HepG2 (cell line): ENCODE measurements around the gene F12. TPM values are rescaled to one million over a fixed set of nuclear protein-coding genes. Genes with fewer than 3 reads are reported as not detected.

Source experiments
- ATF2 ChIP-seq: sonication (generic); formaldehyde crosslinking; IDR thresholded peaks from 2 replicates; pipeline ENCODE4 v1.4.0; 2020; ENCODE audit warnings: missing genetic modification reagents
- CC2D1A ChIP-seq: sonication (generic); formaldehyde crosslinking; IDR thresholded peaks from 2 replicates; pipeline ENCODE4 v1.8.1; 2023; ENCODE audit warnings: mild to moderate bottlenecking, missing genetic modification reagents
- CREB1 ChIP-seq, 2 experiments: fragments of 450-650 bp in 1 of 2; IDR thresholded peaks; 2 replicates each; pipeline ENCODE4 v1.6.1; 2016 to 2017; ENCODE audit warnings: control low read depth in 1 of 2, mild to moderate bottlenecking in 1 of 2, missing compliant biosample characterization in 1 of 2, missing genetic modification characterization in 1 of 2
- HOXA9 ChIP-seq: sonication (generic); formaldehyde crosslinking; IDR thresholded peaks from 2 replicates; pipeline ENCODE4 v1.8.1; 2022; ENCODE audit warnings: missing genetic modification reagents, mild to moderate bottlenecking, moderate library complexity, borderline replicate concordance
- KLF16 ChIP-seq, 2 experiments: sonication (generic) in 1 of 2; formaldehyde crosslinking in 1 of 2; IDR thresholded peaks; 2 replicates each; pipeline versions ENCODE4 v1.6.1 to v1.8.0; 2016 to 2023; ENCODE audit warnings: missing genetic modification reagents in 2 of 2, missing compliant biosample characterization in 1 of 2
- NCOA1 ChIP-seq: sonication (generic); formaldehyde crosslinking; IDR thresholded peaks from 2 replicates; pipeline ENCODE4 v1.9.0; 2021; ENCODE audit warnings: missing genetic modification reagents
- NCOA5 ChIP-seq: sonication (generic); formaldehyde crosslinking; IDR thresholded peaks from 2 replicates; pipeline ENCODE4 v1.4.0; 2020; ENCODE audit warnings: missing genetic modification reagents
- SIN3B ChIP-seq: fragments of 150-350 bp; IDR thresholded peaks from 2 replicates; pipeline ENCODE4 v1.6.1; 2014; ENCODE audit warnings: low read length
- ZBTB4 ChIP-seq: sonication (generic); formaldehyde crosslinking; IDR thresholded peaks from 2 replicates; pipeline ENCODE4 v1.4.0; 2020; ENCODE audit warnings: missing genetic modification reagents, mild to moderate bottlenecking, borderline replicate concordance
- ZKSCAN1 ChIP-seq: fragments of 150-350 bp; IDR thresholded peaks from 2 replicates; pipeline ENCODE4 v1.6.1; 2014; ENCODE audit warnings: low read length
- ZNF337 ChIP-seq: sonication (generic); formaldehyde crosslinking; IDR thresholded peaks from 2 replicates; pipeline ENCODE4 v1.5.1; 2020; ENCODE audit warnings: missing genetic modification reagents, low read depth, mild to moderate bottlenecking, borderline replicate concordance
- ZNF547 ChIP-seq: sonication (generic); formaldehyde crosslinking; IDR thresholded peaks from 2 replicates; pipeline ENCODE4 v1.5.1; 2020; ENCODE audit warnings: mild to moderate bottlenecking, missing genetic modification reagents
- ZNF577 ChIP-seq: sonication (generic); formaldehyde crosslinking; IDR thresholded peaks from 2 replicates; pipeline ENCODE4 v1.4.0; 2020; ENCODE audit warnings: mild to moderate bottlenecking, low read depth, missing genetic modification reagents, borderline replicate concordance
- ZNF605 ChIP-seq: sonication (generic); formaldehyde crosslinking; IDR thresholded peaks from 2 replicates; pipeline ENCODE4 v1.8.0; 2022; ENCODE audit warnings: mild to moderate bottlenecking, missing genetic modification reagents
- ZNF687 ChIP-seq: sonication (generic); formaldehyde crosslinking; IDR thresholded peaks from 2 replicates; pipeline ENCODE4 v1.5.1; 2020; ENCODE audit warnings: mild to moderate bottlenecking, missing genetic modification reagents, moderate library complexity
- ZNF703 ChIP-seq: sonication (generic); formaldehyde crosslinking; IDR thresholded peaks from 2 replicates; pipeline ENCODE4 v1.5.1; 2020; ENCODE audit warnings: missing genetic modification reagents, mild to moderate bottlenecking, moderate library complexity, borderline replicate concordance
- ZNF790 ChIP-seq: sonication (generic); formaldehyde crosslinking; IDR thresholded peaks from 2 replicates; pipeline ENCODE4 v1.8.0; 2022; ENCODE audit warnings: missing genetic modification reagents, mild to moderate bottlenecking, borderline replicate concordance
- ZNF800 ChIP-seq: sonication (generic); formaldehyde crosslinking; IDR thresholded peaks from 2 replicates; pipeline ENCODE4 v1.4.0; 2020; ENCODE audit warnings: missing genetic modification reagents
- polyA plus RNA-seq, 8 experiments: library from polyadenylated mRNA; depleted of rRNA in 3 of 8; stranded (reverse) in 7 of 8; unstranded in 1 of 8; fragments of >200 nt; fragmentation: Illumina TruSeq in 4 of 8; extraction: Trizol in 4 of 8; gene quantifications; 2 replicates each; pipeline versions ENCODE4 v1.2.1 to v1.2.3, GENCODE V29; 2011 to 2016; ENCODE audit warnings: low read depth in 4 of 8, missing spikeins in 1 of 8, mixed read lengths in 1 of 8; ENCODE audit not compliant: insufficient read depth in 1 of 8
- total RNA-seq, 5 experiments: library from RNA; depleted of rRNA; stranded (reverse); fragments of >200 nt; fragmentation: Illumina TruSeq; extraction: Trizol; gene quantifications; 2 replicates each; pipeline ENCODE4 v1.2.3, GENCODE V29; 2016; ENCODE audit warnings: low read depth in 1 of 5

Gene F12
- total and polyA plus RNA-seq, 2 of the 13 experiments (the other 11 are each of a cell fraction or from before 2014, with no cell fraction given): 2.5 to 3.0 TPM

GRCh38 chr5:177454397-177455035 lies 45.2 kb upstream of the F12 start (continued):
- no peak for TF ChIP-seq ZNF703 (CRISPR knock-in tag)
- peak; percentile 6 for TF ChIP-seq ZNF687
- TF ChIP-seq HOXA9 (CRISPR knock-in tag): no peak
- TF ChIP-seq ZBTB4 (CRISPR knock-in tag): no peak
- TF ChIP-seq ZNF790 (CRISPR knock-in tag): peak; percentile 82; the same call in 1 of the 2 replicates
- no peak for TF ChIP-seq ZNF547
- no peak for TF ChIP-seq ZNF605 (CRISPR knock-in tag)
- TF ChIP-seq NCOA5 (CRISPR knock-in tag): no peak
- TF ChIP-seq ZNF800 (CRISPR knock-in tag): peak; percentile 89; the same call in 1 of the 2 replicates
- TF ChIP-seq ZNF577 (CRISPR knock-in tag): no peak
- TF ChIP-seq ZNF337: no peak
- TF ChIP-seq CC2D1A (CRISPR knock-in tag): no peak
- TF ChIP-seq SIN3B: 0 out of 2 replicates have a peak, but pooled peaks have one; percentile 22
- TF ChIP-seq NCOA1 (CRISPR knock-in tag): no peak
- peak; percentile 96 for TF ChIP-seq ATF2 (CRISPR knock-in tag)
- peak in 1 of 2 experiments; percentile 66; a peak in 2 of 4 replicates for TF ChIP-seq KLF16 (CRISPR knock-in tag; IDR thresholded peaks at IDR 0.05)
- TF ChIP-seq ZKSCAN1: no peak
- peak; percentile 100 for TF ChIP-seq CREB1 (IDR thresholded peaks at IDR 0.05)
- peak; percentile 89 for TF ChIP-seq CREB1 (CRISPR knock-in tag; IDR thresholded peaks at IDR 0.05)
